Measurements from ENCODE around the gene WDFY4. TPM values are rescaled to one million over a fixed set of nuclear protein-coding genes. Genes with fewer than 3 reads are reported as not detected.

Gene WDFY4
- total RNA-seq, 4 donors from 2014 or later: 5.0 to 16.5 (median 8.8) TPM

DNA sequence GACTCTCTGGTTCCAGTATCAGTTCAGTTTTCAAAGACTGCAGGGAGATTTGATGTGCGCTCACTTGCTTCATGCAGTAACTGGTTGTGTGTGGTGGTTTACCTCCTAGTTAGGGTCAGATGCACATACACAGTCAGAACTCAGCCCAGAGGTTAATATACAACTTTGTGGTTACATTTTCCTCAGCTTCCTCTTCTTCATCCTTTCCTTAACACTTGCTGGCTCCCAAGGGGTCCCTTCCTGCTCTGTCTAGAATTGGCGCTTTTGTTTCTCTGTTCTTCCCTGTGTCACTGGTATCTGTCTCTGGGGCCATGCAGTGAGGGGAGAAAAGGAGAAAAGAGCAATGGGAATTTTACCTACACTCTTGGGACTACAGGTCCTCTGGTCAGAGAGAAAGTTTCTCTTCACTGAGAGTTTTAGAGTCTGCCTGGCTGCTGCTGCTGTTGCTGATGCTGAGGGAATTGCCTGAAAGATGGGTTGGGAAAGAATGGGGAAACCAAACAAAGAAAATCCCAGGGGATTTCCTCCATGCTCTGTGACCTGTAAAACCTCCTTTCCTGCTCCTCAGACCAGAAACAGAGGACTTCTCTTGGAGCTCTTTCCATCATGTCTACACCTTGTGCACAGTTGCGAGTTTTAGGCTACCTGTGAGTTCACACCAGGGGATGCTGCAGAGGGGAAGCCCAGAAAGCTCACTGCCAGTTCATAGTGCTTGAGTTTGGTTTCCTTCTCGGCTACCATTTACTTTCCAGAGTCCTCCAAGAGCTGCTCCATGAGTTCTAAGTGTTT lies 74.6 kb downstream of the WDFY4 start:
- peak in 1 of 2 donors; percentile 1 for DNase-seq (ENCODE audit: low spot score in 2 of 2)
- WGBS, 2 donors: 91 to 96% methylated on average over 4 of the region's 4 CpGs
- no peaks in the 10 kb centered on the region for H3K27me3 ChIP-seq
- no peak for TF ChIP-seq POLR2A (IDR thresholded peaks at IDR 0.05)
- TF ChIP-seq EP300 (IDR thresholded peaks at IDR 0.05): no peak
- TF ChIP-seq CTCF (IDR thresholded peaks at IDR 0.05): no peak
- H3K4me3 ChIP-seq: no peak overlapping the region
- no peak overlapping the region for H3K27ac ChIP-seq
- H3K4me1 ChIP-seq: no peaks in the 10 kb centered on the region
- H3K9me3 ChIP-seq: no peaks in the 10 kb centered on the region
- H3K36me3 ChIP-seq: no peaks in the 10 kb centered on the region

GRCh38 chr10:48760983-48761382 lies 76.3 kb downstream of the WDFY4 start:
- DNase-seq (ENCODE audit: low spot score in 2 of 2): peak in 1 of 2 donors; percentile 1
- WGBS, 2 donors: 66 to 71% methylated on average over 5 of the region's 5 CpGs
- H3K27ac ChIP-seq: no peak overlapping the region
- H3K9me3 ChIP-seq: no peaks in the 10 kb centered on the region
- no peaks in the 10 kb centered on the region for H3K4me1 ChIP-seq
- H3K4me3 ChIP-seq: no peak overlapping the region
- H3K27me3 ChIP-seq: no peaks in the 10 kb centered on the region
- TF ChIP-seq EP300 (IDR thresholded peaks at IDR 0.05) (no peak), POLR2A (IDR thresholded peaks at IDR 0.05) (no peak), CTCF (IDR thresholded peaks at IDR 0.05) (no peak)
- no peaks in the 10 kb centered on the region for H3K36me3 ChIP-seq

- WGBS, 2 donors: 90 to 92% methylated on average over 6 of the region's 6 CpGs
- Histone ChIP-seq H3K4me3 (no peak overlapping the region), H3K4me1 (no peaks in the 10 kb centered on the region), H3K27ac (no peak overlapping the region), H3K36me3 (no peaks in the 10 kb centered on the region), H3K27me3 (no peaks in the 10 kb centered on the region), H3K9me3 (no peaks in the 10 kb centered on the region)
- TF ChIP-seq POLR2A (IDR thresholded peaks at IDR 0.05): no peak
- no peak for TF ChIP-seq CTCF (IDR thresholded peaks at IDR 0.05)
- no peak for TF ChIP-seq EP300 (IDR thresholded peaks at IDR 0.05)
- peak in 1 of 2 donors; percentile 2 for DNase-seq (ENCODE audit: low spot score in 2 of 2)
Measured at GRCh38 chr10:48762064-48763042, 77.7 kb downstream of the WDFY4 start.

GRCh38 chr10:48763403-48763965 lies 78.8 kb downstream of the WDFY4 start:
- WGBS, 2 donors: 90 to 92% methylated on average over 5 of the region's 5 CpGs
- no peak for DNase-seq (ENCODE audit: low spot score in 2 of 2)

More at GRCh38 chr10:48763403-48763965, 78.8 kb downstream of the WDFY4 start:
- no peaks in the 10 kb centered on the region for H3K27me3 ChIP-seq
- H3K4me3 ChIP-seq: no peak overlapping the region
- no peaks in the 10 kb centered on the region for H3K9me3 ChIP-seq
- no peaks in the 10 kb centered on the region for H3K4me1 ChIP-seq
- TF ChIP-seq POLR2A (IDR thresholded peaks at IDR 0.05) (no peak), EP300 (IDR thresholded peaks at IDR 0.05) (no peak), CTCF (IDR thresholded peaks at IDR 0.05) (no peak)
- no peak overlapping the region for H3K27ac ChIP-seq
- no peaks in the 10 kb centered on the region for H3K36me3 ChIP-seq
